ENCODE data around the gene RASSF5. TPM values are rescaled to one million over a fixed set of nuclear protein-coding genes. Genes with fewer than 3 reads are reported as not detected.

The RASSF5 gene
- total RNA-seq, 1 experiment from 2014 or later = 2.1 TPM

DNA sequence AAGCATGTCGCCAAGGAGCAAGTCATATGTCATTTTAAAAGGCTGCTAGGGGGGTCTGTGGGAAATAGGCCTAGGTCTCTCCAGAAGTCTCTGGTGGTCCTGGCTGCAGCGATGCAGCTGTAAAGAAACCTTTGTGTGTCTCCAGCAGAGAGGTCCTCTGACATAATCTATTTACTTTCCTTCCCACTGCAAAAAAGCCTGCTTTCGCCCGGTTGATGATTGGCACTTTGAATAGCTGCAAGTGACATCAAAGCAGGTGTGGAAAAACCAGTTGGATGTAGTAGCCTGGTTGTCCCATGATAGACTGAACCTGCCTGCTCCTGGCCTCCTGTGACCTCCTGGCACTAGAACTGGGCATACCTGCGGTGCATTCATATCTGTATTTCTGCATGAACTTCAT lies 13.8 kb downstream of the RASSF5 start:
- DNase-seq (ENCODE audit: low spot score) = no peak
- POLR2A ChIA-PET = no interaction called here
- ATAC-seq = no peak
- no peak for TF ChIP-seq NFYB (CRISPR knock-in tag; conservative IDR thresholded peaks at IDR 0.05; ENCODE audit: low read depth)
- TF ChIP-seq TP53 (CRISPR knock-in tag; IDR thresholded peaks at IDR 0.05) = no peak
- no peak for TF ChIP-seq ZNF263 (CRISPR knock-in tag; IDR thresholded peaks at IDR 0.05; ENCODE audit: low read depth)
- TF ChIP-seq, protein P1, sequence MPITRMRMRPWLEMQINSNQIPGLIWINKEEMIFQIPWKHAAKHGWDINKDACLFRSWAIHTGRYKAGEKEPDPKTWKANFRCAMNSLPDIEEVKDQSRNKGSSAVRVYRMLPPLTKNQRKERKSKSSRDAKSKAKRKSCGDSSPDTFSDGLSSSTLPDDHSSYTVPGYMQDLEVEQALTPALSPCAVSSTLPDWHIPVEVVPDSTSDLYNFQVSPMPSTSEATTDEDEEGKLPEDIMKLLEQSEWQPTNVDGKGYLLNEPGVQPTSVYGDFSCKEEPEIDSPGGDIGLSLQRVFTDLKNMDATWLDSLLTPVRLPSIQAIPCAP (CRISPR knock-in tag; IDR thresholded peaks at IDR 0.05) = no peak
- no peak for TF ChIP-seq KAT7 (CRISPR knock-in tag; IDR thresholded peaks at IDR 0.05; ENCODE audit: borderline replicate concordance)
- TF ChIP-seq, protein P2, sequence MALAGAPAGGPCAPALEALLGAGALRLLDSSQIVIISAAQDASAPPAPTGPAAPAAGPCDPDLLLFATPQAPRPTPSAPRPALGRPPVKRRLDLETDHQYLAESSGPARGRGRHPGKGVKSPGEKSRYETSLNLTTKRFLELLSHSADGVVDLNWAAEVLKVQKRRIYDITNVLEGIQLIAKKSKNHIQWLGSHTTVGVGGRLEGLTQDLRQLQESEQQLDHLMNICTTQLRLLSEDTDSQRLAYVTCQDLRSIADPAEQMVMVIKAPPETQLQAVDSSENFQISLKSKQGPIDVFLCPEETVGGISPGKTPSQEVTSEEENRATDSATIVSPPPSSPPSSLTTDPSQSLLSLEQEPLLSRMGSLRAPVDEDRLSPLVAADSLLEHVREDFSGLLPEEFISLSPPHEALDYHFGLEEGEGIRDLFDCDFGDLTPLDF (CRISPR knock-in tag; IDR thresholded peaks at IDR 0.05) = no peak
- TF ChIP-seq, protein P3, sequence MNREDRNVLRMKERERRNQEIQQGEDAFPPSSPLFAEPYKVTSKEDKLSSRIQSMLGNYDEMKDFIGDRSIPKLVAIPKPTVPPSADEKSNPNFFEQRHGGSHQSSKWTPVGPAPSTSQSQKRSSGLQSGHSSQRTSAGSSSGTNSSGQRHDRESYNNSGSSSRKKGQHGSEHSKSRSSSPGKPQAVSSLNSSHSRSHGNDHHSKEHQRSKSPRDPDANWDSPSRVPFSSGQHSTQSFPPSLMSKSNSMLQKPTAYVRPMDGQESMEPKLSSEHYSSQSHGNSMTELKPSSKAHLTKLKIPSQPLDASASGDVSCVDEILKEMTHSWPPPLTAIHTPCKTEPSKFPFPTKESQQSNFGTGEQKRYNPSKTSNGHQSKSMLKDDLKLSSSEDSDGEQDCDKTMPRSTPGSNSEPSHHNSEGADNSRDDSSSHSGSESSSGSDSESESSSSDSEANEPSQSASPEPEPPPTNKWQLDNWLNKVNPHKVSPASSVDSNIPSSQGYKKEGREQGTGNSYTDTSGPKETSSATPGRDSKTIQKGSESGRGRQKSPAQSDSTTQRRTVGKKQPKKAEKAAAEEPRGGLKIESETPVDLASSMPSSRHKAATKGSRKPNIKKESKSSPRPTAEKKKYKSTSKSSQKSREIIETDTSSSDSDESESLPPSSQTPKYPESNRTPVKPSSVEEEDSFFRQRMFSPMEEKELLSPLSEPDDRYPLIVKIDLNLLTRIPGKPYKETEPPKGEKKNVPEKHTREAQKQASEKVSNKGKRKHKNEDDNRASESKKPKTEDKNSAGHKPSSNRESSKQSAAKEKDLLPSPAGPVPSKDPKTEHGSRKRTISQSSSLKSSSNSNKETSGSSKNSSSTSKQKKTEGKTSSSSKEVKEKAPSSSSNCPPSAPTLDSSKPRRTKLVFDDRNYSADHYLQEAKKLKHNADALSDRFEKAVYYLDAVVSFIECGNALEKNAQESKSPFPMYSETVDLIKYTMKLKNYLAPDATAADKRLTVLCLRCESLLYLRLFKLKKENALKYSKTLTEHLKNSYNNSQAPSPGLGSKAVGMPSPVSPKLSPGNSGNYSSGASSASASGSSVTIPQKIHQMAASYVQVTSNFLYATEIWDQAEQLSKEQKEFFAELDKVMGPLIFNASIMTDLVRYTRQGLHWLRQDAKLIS (CRISPR knock-in tag; IDR thresholded peaks at IDR 0.05; ENCODE audit: borderline replicate concordance) = no peak
- no peak for TF ChIP-seq SOX15 (CRISPR knock-in tag; IDR thresholded peaks at IDR 0.05)
- no peak for TF ChIP-seq SMAD3 (CRISPR knock-in tag; IDR thresholded peaks at IDR 0.05; ENCODE audit: borderline replicate concordance)
- TF ChIP-seq, protein P4, sequence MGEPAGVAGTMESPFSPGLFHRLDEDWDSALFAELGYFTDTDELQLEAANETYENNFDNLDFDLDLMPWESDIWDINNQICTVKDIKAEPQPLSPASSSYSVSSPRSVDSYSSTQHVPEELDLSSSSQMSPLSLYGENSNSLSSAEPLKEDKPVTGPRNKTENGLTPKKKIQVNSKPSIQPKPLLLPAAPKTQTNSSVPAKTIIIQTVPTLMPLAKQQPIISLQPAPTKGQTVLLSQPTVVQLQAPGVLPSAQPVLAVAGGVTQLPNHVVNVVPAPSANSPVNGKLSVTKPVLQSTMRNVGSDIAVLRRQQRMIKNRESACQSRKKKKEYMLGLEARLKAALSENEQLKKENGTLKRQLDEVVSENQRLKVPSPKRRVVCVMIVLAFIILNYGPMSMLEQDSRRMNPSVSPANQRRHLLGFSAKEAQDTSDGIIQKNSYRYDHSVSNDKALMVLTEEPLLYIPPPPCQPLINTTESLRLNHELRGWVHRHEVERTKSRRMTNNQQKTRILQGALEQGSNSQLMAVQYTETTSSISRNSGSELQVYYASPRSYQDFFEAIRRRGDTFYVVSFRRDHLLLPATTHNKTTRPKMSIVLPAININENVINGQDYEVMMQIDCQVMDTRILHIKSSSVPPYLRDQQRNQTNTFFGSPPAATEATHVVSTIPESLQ (CRISPR knock-in tag; IDR thresholded peaks at IDR 0.05) = no peak
- no peak for TF ChIP-seq ATF1 (CRISPR knock-in tag; IDR thresholded peaks at IDR 0.05)
- no peak for TF ChIP-seq SMAD4 (CRISPR knock-in tag; IDR thresholded peaks at IDR 0.05)
- TF ChIP-seq ZNF416 (CRISPR knock-in tag; IDR thresholded peaks at IDR 0.05) = no peak
- TF ChIP-seq TEAD4 (CRISPR knock-in tag; IDR thresholded peaks at IDR 0.05) = no peak
- TF ChIP-seq, protein P5, sequence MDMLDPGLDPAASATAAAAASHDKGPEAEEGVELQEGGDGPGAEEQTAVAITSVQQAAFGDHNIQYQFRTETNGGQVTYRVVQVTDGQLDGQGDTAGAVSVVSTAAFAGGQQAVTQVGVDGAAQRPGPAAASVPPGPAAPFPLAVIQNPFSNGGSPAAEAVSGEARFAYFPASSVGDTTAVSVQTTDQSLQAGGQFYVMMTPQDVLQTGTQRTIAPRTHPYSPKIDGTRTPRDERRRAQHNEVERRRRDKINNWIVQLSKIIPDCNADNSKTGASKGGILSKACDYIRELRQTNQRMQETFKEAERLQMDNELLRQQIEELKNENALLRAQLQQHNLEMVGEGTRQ (CRISPR knock-in tag; IDR thresholded peaks at IDR 0.05) = no peak
- TF ChIP-seq, protein P6, sequence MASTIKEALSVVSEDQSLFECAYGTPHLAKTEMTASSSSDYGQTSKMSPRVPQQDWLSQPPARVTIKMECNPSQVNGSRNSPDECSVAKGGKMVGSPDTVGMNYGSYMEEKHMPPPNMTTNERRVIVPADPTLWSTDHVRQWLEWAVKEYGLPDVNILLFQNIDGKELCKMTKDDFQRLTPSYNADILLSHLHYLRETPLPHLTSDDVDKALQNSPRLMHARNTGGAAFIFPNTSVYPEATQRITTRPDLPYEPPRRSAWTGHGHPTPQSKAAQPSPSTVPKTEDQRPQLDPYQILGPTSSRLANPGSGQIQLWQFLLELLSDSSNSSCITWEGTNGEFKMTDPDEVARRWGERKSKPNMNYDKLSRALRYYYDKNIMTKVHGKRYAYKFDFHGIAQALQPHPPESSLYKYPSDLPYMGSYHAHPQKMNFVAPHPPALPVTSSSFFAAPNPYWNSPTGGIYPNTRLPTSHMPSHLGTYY (CRISPR knock-in tag; IDR thresholded peaks at IDR 0.05) = no peak
- TF ChIP-seq, protein P7, sequence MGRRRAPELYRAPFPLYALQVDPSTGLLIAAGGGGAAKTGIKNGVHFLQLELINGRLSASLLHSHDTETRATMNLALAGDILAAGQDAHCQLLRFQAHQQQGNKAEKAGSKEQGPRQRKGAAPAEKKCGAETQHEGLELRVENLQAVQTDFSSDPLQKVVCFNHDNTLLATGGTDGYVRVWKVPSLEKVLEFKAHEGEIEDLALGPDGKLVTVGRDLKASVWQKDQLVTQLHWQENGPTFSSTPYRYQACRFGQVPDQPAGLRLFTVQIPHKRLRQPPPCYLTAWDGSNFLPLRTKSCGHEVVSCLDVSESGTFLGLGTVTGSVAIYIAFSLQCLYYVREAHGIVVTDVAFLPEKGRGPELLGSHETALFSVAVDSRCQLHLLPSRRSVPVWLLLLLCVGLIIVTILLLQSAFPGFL (CRISPR knock-in tag; IDR thresholded peaks at IDR 0.05; ENCODE audit: borderline replicate concordance) = no peak
- H3K27me3 Mint-ChIP-seq (ENCODE audit: low read depth) = no peaks in the 10 kb centered on the region
- no peaks in the 10 kb centered on the region for H3K9me3 Mint-ChIP-seq
- no peak overlapping the region for H3K27ac Mint-ChIP-seq
- 0 out of 2 replicates have a peak, but pooled peaks cover 3% of the 10 kb centered on the region for H3K4me1 Mint-ChIP-seq
- no peaks in the 10 kb centered on the region for H3K36me3 Mint-ChIP-seq
- no peak overlapping the region for H3K4me3 Mint-ChIP-seq
- CTCF ChIA-PET = interaction anchor here (1.6 to 4.0 kb wide), 3 partner anchors 10 to 31 kb away, joined by 4 to 13 read pairs (median 10); no protein-coding TSS in a partner anchor

Data from WTC11 (cell line).